NB4 (cell line): ENCODE results near the gene CYFIP2.
A peak's percentile ranks its signal among the peaks of the same experiment; 100 is the strongest.

Experiments used
- DNase-seq: peaks from one replicate; pipeline ENCODE4 v3.0.0; 2010; ENCODE audit warnings: low read depth
- H3K4me3 ChIP-seq: one replicate; pipeline ENCODE4 v1.5.1; 2011; ENCODE audit warnings: mild to moderate bottlenecking, low read depth, low read length, moderate library complexity
- MYC ChIP-seq: IDR thresholded peaks from 2 replicates; pipeline ENCODE4 v1.6.1; 2011; ENCODE audit warnings: low read depth, low read length
- POLR2A ChIP-seq: IDR thresholded peaks from 2 replicates; pipeline ENCODE4 v1.6.1; 2011; ENCODE audit warnings: mild to moderate bottlenecking; ENCODE audit not compliant: insufficient read length; ENCODE audit errors: extremely low read depth
- TF ChIP-seq, protein P1 (sequence below): IDR thresholded peaks from 2 replicates; pipeline ENCODE4 v1.6.1; 2011; ENCODE audit warnings: low read depth, low read length
- TF ChIP-seq, protein P2 (sequence below): IDR thresholded peaks from one replicate; pipeline ENCODE4 v1.5.1; 2012; ENCODE audit warnings: low read depth, low read length

Gene CYFIP2

GRCh38 chr5:157306692-157307471 is 41.0 kb downstream of the CYFIP2 start:
- TF ChIP-seq POLR2A = no peak
- TF ChIP-seq, protein P1, sequence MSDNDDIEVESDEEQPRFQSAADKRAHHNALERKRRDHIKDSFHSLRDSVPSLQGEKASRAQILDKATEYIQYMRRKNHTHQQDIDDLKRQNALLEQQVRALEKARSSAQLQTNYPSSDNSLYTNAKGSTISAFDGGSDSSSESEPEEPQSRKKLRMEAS = no peak
- no peak for TF ChIP-seq MYC
- TF ChIP-seq, protein P2, sequence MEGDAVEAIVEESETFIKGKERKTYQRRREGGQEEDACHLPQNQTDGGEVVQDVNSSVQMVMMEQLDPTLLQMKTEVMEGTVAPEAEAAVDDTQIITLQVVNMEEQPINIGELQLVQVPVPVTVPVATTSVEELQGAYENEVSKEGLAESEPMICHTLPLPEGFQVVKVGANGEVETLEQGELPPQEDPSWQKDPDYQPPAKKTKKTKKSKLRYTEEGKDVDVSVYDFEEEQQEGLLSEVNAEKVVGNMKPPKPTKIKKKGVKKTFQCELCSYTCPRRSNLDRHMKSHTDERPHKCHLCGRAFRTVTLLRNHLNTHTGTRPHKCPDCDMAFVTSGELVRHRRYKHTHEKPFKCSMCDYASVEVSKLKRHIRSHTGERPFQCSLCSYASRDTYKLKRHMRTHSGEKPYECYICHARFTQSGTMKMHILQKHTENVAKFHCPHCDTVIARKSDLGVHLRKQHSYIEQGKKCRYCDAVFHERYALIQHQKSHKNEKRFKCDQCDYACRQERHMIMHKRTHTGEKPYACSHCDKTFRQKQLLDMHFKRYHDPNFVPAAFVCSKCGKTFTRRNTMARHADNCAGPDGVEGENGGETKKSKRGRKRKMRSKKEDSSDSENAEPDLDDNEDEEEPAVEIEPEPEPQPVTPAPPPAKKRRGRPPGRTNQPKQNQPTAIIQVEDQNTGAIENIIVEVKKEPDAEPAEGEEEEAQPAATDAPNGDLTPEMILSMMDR = no peak
- DNase-seq = no peak
- no peak overlapping the region for H3K4me3 ChIP-seq

DNA sequence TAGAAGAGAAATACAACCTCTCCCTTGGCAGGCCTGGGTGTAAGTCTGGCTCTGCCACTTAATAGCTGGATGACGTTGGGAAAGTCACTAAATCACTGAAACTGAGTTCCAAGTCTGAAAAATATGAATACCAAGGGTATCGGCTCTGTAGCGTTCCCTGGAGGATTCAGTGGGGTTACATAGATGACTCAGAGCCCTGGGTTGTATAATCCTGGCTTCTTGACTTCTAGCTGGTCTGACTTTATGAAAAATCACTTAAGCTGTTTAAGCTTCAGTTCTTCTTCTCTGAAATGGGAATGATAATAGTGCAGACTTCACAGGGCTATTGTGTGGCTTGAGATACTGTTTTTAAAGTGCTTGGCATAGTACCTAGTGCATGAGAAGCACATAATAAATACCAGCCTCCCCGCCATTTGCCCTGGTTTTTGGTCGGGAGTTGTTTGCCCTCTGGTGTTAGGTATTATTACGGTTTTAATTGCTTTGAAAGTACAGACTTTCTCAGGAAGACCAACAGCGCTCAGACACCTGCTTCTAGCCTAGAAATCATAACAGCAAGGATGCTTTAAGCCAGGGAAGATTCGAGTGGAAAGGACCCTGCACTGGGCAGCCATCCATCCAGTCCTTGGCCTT is 43.0 kb downstream of the CYFIP2 start:
- peak; percentile 36 for DNase-seq
- no peak overlapping the region for H3K4me3 ChIP-seq
- TF ChIP-seq, protein P1 = no peak
- TF ChIP-seq MYC = no peak
- TF ChIP-seq, protein P2 = no peak
- TF ChIP-seq POLR2A = no peak

GRCh38 chr5:157309796-157310195 is 43.9 kb downstream of the CYFIP2 start:
- H3K4me3 ChIP-seq = no peak overlapping the region
- no peak for DNase-seq
- TF ChIP-seq POLR2A (no peak), MYC (no peak)
- TF ChIP-seq, protein P1 = no peak
- TF ChIP-seq, protein P2 = no peak

GRCh38 chr5:157311595-157311994 is 45.7 kb downstream of the CYFIP2 start:
- TF ChIP-seq, protein P1 = no peak
- TF ChIP-seq POLR2A (no peak), MYC (no peak)
- TF ChIP-seq, protein P2 = no peak
- no peak for DNase-seq
- no peak overlapping the region for H3K4me3 ChIP-seq

- TF ChIP-seq, protein P2 = peak; percentile 69
- TF ChIP-seq, protein P1 = peak; percentile 33; the same call in 1 of the 2 replicates
- no peak for TF ChIP-seq MYC
- H3K4me3 ChIP-seq = no peak overlapping the region
- peak; percentile 58 for DNase-seq
Observed at GRCh38 chr5:157312492-157312891, 46.6 kb downstream of the CYFIP2 start.
